Duodenal mucosa (tissue), 2 donors: Measurements from ENCODE around the gene RGS1.

Experiments
- H3K27ac ChIP-seq: one replicate; pipeline ENCODE4 v1.7.0; 2013; ENCODE audit warnings: low read depth, low read length
- H3K27me3 ChIP-seq, 2 donors: one replicate each; pipeline ENCODE4 v1.7.0; 2013; ENCODE audit warnings: low read length in 2 of 2, control low read depth in 1 of 2; ENCODE audit not compliant: insufficient read depth in 2 of 2, control insufficient read depth in 1 of 2
- H3K36me3 ChIP-seq, 2 donors: one replicate each; pipeline ENCODE4 v1.7.0; 2013; ENCODE audit warnings: low read length in 2 of 2, control low read depth in 1 of 2; ENCODE audit not compliant: insufficient read depth in 2 of 2, control insufficient read depth in 1 of 2
- H3K4me1 ChIP-seq, 2 donors: one replicate each; pipeline ENCODE4 v1.7.0; 2013; ENCODE audit warnings: low read length in 2 of 2, control low read depth in 1 of 2; ENCODE audit not compliant: insufficient read depth in 2 of 2, control insufficient read depth in 1 of 2
- H3K4me3 ChIP-seq, 2 donors: one replicate each; pipeline ENCODE4 v1.7.0; 2013; ENCODE audit warnings: low read length in 2 of 2, low read depth in 1 of 2
- H3K9ac ChIP-seq, 2 donors: one replicate each; pipeline ENCODE4 v1.7.0; 2013; ENCODE audit warnings: low read length in 2 of 2, low read depth in 1 of 2
- H3K9me3 ChIP-seq, 2 donors: one replicate each; pipeline ENCODE4 v1.7.0; 2013; ENCODE audit warnings: low read length in 2 of 2, control low read depth in 1 of 2; ENCODE audit not compliant: control insufficient read depth in 1 of 2

RGS1 gene

DNA sequence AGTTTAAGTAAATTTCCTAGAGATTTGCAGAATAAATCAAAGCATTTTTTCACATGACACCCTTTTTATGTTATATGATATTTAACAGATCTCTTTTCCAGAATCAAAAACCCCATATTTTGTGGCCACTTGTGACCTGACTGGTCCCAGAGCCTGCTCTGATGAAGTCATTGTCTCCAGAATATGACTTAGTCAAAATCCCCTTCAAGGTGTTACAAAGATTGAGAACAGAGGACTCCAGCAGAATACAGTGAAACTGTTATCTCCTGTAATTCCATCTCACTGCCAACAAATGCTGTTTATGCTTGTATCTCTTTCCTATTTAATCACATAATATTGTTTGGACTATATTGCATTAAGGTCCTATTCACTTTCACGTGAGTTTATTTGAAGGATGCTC is 25.6 kb downstream of the RGS1 start:
- H3K9me3 ChIP-seq = no peaks in the 10 kb centered on the region
- H3K4me3 ChIP-seq = no peak overlapping the region
- H3K36me3 ChIP-seq = no peaks in the 10 kb centered on the region
- no peaks in the 10 kb centered on the region for H3K27me3 ChIP-seq
- no peak overlapping the region for H3K9ac ChIP-seq
- H3K4me1 ChIP-seq = no peaks in the 10 kb centered on the region
- no peak overlapping the region for H3K27ac ChIP-seq

DNA sequence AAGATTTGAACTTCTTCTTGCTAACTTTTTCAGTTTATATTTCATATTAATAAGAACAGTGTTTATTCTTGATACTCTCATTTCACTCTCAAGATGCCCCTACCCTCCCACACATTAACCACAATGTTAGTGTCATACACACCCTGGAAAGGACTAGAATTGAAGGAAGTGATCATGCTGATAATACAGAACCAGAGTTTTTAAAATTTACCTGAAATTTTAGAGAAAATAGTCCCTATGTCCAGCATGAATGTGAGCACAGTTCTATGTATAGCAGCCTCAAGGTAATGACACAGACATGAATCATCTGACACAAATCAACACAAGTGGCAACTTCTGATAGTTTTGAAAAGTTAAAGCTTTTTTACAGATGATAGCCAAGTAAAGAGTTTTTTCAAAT is 26.0 kb downstream of the RGS1 start:
- no peak overlapping the region for H3K9ac ChIP-seq
- H3K9me3 ChIP-seq = no peaks in the 10 kb centered on the region
- H3K36me3 ChIP-seq = no peaks in the 10 kb centered on the region
- no peak overlapping the region for H3K27ac ChIP-seq
- H3K27me3 ChIP-seq = no peaks in the 10 kb centered on the region
- H3K4me3 ChIP-seq = no peak overlapping the region
- no peaks in the 10 kb centered on the region for H3K4me1 ChIP-seq

DNA sequence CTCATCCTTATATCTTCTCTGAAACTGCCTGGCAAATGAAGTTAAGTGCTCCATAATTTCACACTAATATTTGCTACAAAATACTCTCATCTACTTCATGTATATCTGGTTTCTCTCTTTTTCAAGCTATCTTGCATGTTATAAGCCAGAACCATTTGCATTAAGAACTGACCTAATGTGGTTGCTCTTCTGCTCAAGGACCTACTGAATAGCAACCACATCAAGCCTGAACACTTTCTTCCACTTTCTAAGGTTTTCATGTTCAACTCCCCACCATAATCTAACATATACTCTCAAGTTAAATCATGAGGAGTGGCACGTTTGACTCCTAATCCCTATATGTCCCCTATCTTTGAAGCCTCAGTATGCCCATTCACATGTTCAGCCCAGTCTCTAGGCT is 27.2 kb downstream of the RGS1 start:
- no peak overlapping the region for H3K9ac ChIP-seq
- no peaks in the 10 kb centered on the region for H3K36me3 ChIP-seq
- H3K27me3 ChIP-seq = no peaks in the 10 kb centered on the region
- H3K4me3 ChIP-seq = no peak overlapping the region
- no peaks in the 10 kb centered on the region for H3K4me1 ChIP-seq
- H3K27ac ChIP-seq = no peak overlapping the region
- no peaks in the 10 kb centered on the region for H3K9me3 ChIP-seq

DNA sequence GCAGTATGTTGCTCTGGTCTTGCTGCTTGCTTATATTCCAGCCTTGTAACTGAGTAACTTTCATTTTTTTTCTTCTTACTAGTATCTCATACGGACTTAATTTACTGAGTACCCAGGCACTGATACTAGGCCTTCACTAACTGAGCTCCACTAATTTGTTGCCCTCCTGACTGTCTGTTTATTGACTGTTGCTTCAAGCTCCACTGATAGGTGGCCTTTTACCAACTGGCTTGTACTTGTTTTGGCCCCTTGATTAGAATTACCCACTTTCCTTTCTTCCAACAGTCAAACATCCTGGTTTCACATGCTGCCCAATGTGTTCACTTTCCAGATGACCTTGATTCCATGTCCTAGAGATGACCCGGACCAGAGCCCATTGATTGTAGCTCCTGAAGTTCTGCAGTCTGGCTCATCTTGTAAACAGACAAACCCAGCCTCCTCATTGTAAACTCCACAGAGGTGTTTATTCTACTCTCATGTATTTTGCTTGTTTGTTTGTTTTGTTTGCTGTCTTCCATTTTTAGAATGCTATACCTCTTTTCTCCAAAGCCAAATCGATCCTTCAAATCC is 27.7 kb downstream of the RGS1 start:
- Histone ChIP-seq H3K27ac (no peak overlapping the region), H3K9ac (no peak overlapping the region), H3K9me3 (no peaks in the 10 kb centered on the region), H3K4me1 (no peaks in the 10 kb centered on the region), H3K27me3 (no peaks in the 10 kb centered on the region), H3K36me3 (no peaks in the 10 kb centered on the region), H3K4me3 (no peak overlapping the region)

DNA sequence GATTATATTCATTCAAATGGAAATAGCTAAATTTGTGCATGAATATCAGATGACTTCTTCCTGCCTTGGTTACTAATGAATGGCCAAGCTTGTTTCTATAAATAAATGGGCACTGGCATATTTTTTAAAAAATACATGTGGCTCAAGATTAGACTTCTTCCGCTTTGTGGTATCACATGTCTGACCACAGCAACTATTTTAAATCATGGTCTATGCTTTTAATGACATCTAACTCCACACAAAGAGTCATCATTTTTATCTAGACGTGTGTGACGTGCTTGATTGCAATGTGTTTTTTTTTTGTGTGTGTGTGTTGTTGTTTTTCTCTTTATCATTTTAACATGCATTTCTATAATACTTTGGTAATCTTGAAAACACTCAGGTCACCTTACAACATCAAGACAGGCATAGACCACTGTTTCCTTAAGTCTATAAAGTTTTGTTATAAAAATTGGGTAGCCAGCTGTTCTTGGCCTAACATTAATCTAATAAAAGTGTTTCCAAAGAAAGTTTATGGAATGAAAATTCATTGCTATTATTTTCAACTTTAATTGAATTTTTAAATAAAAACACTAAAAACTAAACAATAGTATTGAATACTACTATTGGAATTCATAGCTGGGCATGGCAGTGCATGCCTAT is 29.5 kb downstream of the RGS1 start:
- Histone ChIP-seq H3K9me3 (no peaks in the 10 kb centered on the region), H3K36me3 (no peaks in the 10 kb centered on the region), H3K4me1 (no peaks in the 10 kb centered on the region), H3K9ac (no peak overlapping the region), H3K27me3 (no peaks in the 10 kb centered on the region), H3K27ac (no peak overlapping the region), H3K4me3 (no peak overlapping the region)

DNA sequence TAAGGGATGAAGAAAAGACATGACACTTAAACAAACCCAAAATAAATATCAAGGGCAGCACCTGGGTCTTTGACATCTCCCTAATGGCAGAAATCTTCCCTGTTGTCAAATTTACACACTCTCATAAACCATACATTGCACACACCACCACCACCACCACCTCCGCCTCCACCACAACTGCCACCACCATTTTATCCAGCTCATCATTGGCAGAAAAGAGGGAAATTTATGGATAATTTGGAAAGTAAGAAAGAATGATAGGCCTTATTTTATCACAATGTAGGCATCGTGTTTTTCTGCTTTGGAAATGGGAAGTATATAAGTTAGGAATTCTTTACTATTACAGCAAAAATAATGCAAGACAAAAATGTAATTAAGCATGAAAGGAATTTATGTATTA is 33.1 kb downstream of the RGS1 start:
- Histone ChIP-seq H3K36me3 (no peaks in the 10 kb centered on the region), H3K27me3 (no peaks in the 10 kb centered on the region), H3K27ac (no peak overlapping the region), H3K9ac (no peak overlapping the region), H3K4me1 (no peaks in the 10 kb centered on the region), H3K4me3 (no peak overlapping the region), H3K9me3 (no peaks in the 10 kb centered on the region)

DNA sequence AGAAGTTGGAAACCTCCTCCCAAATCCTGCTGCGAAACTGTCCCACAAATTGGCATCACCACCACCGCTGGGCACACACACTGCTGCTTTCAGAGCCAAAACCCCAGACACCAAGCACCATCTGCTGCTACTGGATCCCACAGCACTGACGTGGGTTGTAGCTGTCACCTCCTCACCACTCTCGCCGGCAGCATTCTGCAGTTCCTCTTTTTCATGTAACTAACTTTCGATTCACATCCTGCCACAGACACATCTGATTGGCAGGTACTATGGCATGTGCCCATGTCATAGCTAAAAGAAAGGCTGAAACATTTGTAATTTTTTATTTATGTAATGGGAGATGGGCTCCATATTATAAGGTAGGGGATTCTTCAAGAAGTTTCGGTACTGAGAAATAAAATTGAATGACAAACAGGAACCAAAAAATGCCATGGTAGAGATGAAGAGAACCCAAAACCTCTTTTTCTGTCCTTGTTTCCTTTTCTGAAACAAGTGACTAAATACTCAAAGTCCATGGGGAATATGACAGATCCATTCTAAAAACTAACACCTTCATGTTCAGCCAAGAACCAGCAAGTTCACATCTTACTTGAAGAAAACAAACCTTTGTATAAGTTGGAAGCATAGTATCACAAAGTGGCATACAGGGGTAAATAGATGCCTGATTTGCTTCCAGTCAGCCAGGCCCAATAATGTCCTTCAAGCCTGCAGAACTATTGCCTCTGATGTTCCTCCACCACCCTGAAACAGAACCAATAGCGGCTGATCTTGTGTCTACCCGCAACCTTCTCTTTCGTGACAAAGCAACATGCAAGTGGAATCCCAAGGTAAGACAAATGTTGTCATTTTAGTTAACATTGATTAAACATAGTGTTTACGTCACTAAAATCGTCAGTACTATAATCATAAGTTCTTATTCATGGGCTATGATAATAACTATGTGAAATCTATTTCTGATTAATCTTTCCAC is 33.8 kb downstream of the RGS1 start:
- no peaks in the 10 kb centered on the region for H3K9me3 ChIP-seq
- no peaks in the 10 kb centered on the region for H3K4me1 ChIP-seq
- no peaks in the 10 kb centered on the region for H3K36me3 ChIP-seq
- H3K9ac ChIP-seq = no peak overlapping the region
- no peak overlapping the region for H3K4me3 ChIP-seq
- H3K27me3 ChIP-seq = no peaks in the 10 kb centered on the region
- H3K27ac ChIP-seq = no peak overlapping the region

DNA sequence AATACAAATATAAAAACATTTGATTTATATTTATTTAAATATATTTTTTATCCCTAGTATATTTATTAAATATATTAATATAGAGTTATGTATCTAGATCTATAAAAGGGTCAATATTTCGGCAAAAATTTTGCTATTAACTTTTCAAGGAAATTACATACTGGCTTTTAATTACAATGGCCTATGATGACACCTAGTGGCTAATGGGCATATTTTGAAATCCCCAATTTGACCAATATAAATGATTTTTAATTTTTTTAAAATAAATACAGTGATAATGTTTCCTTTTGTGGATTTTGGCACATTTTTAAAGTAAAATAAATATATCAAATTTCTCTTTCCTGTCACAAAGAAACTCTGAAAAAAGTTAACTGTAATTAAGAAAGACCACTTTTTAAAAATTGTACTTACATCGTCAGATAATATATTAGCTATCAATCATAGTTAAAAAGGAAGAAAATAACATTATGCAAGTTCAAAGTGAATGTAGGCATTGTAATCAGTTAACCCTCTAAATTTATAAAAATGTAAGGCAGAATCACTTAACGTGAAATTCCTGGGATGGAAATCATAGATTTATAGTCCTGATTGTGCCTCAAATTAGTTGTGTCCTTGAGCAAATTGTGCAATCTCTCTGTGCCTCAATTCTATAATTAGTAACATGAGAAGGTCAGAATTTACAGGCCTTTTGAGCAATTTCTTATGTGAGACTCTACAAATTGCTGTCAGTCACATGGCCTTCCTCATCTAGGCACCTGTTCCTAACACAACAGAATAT is 34.7 kb downstream of the RGS1 start:
- H3K36me3 ChIP-seq = no peaks in the 10 kb centered on the region
- no peak overlapping the region for H3K9ac ChIP-seq
- H3K9me3 ChIP-seq = no peaks in the 10 kb centered on the region
- no peak overlapping the region for H3K27ac ChIP-seq
- H3K4me1 ChIP-seq = no peaks in the 10 kb centered on the region
- no peaks in the 10 kb centered on the region for H3K27me3 ChIP-seq
- H3K4me3 ChIP-seq = no peak overlapping the region

DNA sequence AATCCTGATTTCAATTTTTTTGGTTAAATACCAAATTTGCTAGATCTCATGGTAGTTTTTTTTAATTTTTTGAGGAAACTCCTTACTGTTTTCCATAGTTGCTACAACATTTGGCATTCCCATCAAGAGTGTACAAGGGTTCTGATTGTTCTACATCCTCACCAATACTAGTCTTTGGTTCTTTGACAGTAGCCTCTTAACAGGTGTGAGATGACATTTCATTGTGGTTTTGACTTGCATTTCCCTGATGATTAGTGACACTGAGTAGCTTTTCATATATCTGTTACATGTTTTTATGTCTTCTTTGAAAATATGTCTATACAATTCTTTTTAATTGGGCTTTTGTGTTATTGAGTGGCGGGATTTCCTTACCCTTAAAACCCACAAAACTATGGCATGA is 39.5 kb downstream of the RGS1 start:
- H3K9me3 ChIP-seq = no peaks in the 10 kb centered on the region
- no peak overlapping the region for H3K27ac ChIP-seq
- no peak overlapping the region for H3K4me3 ChIP-seq
- H3K36me3 ChIP-seq = no peaks in the 10 kb centered on the region
- H3K27me3 ChIP-seq = no peaks in the 10 kb centered on the region
- H3K9ac ChIP-seq = no peak overlapping the region
- no peaks in the 10 kb centered on the region for H3K4me1 ChIP-seq
